PC-3 (cell line): ENCODE measurements around the gene SLC47A1. TPM values are rescaled to one million over a fixed set of nuclear protein-coding genes. Genes with fewer than 3 reads are reported as not detected.
"Not testable (repeated sequence)": the region's sequence is repeated elsewhere in the genome, so short reads cannot be mapped to it uniquely, and the experiment has no call there.

Experiments used
- ATAC-seq: fragments of 200-7000 bp; cut with Tn5 transposase; 2 replicates; pipeline ENCODE4 v1.9.1; 2020; ENCODE audit warnings: mild to moderate bottlenecking, moderate library complexity
- BruUV-seq: library from RNA; stranded (reverse); fragments of 400-500 nt; replicated peaks from 2 replicates; lab custom pipeline; 2021; lab: Mats Ljungman, UMichigan
- CTCF ChIA-PET: fragments of 300-600 bp; sonication (Branson Sonifier 250); formaldehyde crosslinking; loops from one replicate; lab custom pipeline; 2022; ENCODE audit warnings: antibody characterized with exemption; lab: Charles Lee
- POLR2A ChIA-PET: fragments of 300-600 bp; sonication (Branson Sonifier 250); formaldehyde crosslinking; loops from one replicate; lab custom pipeline; 2022; ENCODE audit warnings: antibody characterized with exemption; ENCODE audit not compliant: unreplicated experiment; lab: Charles Lee
- DNase-seq: peaks from one replicate; pipeline ENCODE4 v3.0.0-alpha.2; 2015
- H2AFZ ChIP-seq: fragments of 300-600 bp; sonication (generic); 2 replicates; pipeline ENCODE4 v1.6.0; 2016; ENCODE audit warnings: antibody characterized with exemption, low read length
- H3F3A ChIP-seq: fragments of 300-600 bp; sonication (generic); one replicate; pipeline ENCODE4 v1.6.0; 2017; ENCODE audit warnings: antibody characterized with exemption, low read length, control low read depth, mild to moderate bottlenecking; ENCODE audit not compliant: unreplicated experiment
- H3K27ac ChIP-seq: fragments of 300-600 bp; sonication (generic); 2 replicates; pipeline ENCODE4 v1.5.1; 2016; ENCODE audit warnings: mild to moderate bottlenecking, low read length
- H3K27me3 ChIP-seq: fragments of 300-600 bp; sonication (generic); 2 replicates; pipeline ENCODE4 v1.6.1; 2016; ENCODE audit warnings: low read length, mixed read lengths
- H3K36me3 ChIP-seq: fragments of 300-600 bp; sonication (generic); 2 replicates; pipeline ENCODE4 v1.6.1; 2016; ENCODE audit warnings: low read depth, mixed run types, low read length, mixed read lengths
- H3K4me1 ChIP-seq: fragments of 300-600 bp; sonication (generic); 2 replicates; pipeline ENCODE4 v1.5.1; 2016; ENCODE audit warnings: low read length; ENCODE audit not compliant: insufficient read depth
- H3K4me2 ChIP-seq: fragments of 300-600 bp; sonication (generic); 2 replicates; pipeline ENCODE4 v1.6.0; 2016; ENCODE audit warnings: low read length
- H3K4me3 ChIP-seq: fragments of 300-600 bp; sonication (generic); 2 replicates; pipeline ENCODE4 v1.5.1; 2016; ENCODE audit warnings: mild to moderate bottlenecking, low read length, mixed read lengths
- H3K79me2 ChIP-seq: fragments of 300-600 bp; sonication (generic); 2 replicates; pipeline ENCODE4 v1.6.1; 2017; ENCODE audit warnings: low read length, mixed read lengths
- H3K9ac ChIP-seq: fragments of 300-600 bp; sonication (generic); 2 replicates; pipeline ENCODE4 v1.6.0; 2016; ENCODE audit warnings: mild to moderate bottlenecking, low read length
- H3K9me2 ChIP-seq: fragments of 300-600 bp; sonication (generic); replicated peaks from 2 replicates; pipeline ENCODE4 v1.6.1; 2016; ENCODE audit warnings: mixed run types, low read length, mixed read lengths
- H3K9me3 ChIP-seq: fragments of 300-600 bp; sonication (generic); 2 replicates; pipeline ENCODE4 v1.6.1; 2016; ENCODE audit warnings: low read length, mixed read lengths
- H4K20me1 ChIP-seq: fragments of 300-600 bp; sonication (generic); 2 replicates; pipeline ENCODE4 v1.6.1; 2016; ENCODE audit warnings: low read length, mixed read lengths
- EZH2 ChIP-seq: fragments of 300-600 bp; sonication (generic); IDR thresholded peaks from one replicate; pipeline ENCODE4 v1.6.1; 2017; ENCODE audit warnings: antibody characterized with exemption, mild to moderate bottlenecking, low read length; ENCODE audit not compliant: unreplicated experiment
- EZH2phosphoT487 ChIP-seq: fragments of 300-600 bp; sonication (generic); IDR thresholded peaks from 2 replicates; pipeline ENCODE4 v1.6.1; 2018; ENCODE audit warnings: mild to moderate bottlenecking, antibody characterized with exemption, low read length, borderline replicate concordance
- intact Hi-C: fragments of 100-400 bp; cut with micrococcal nuclease; formaldehyde crosslinking; loops from 2 replicates; pipeline ENCODE4 v1.9.0; 2023
- total RNA-seq: library from RNA; depleted of rRNA; stranded (reverse); fragments of >200 nt; gene quantifications from 2 replicates; pipeline ENCODE4 v1.2.3, GENCODE V29; 2014
- TF ChIP-seq, protein P1 (sequence below): fragments of 300-600 bp; sonication (generic); conservative IDR thresholded peaks from 2 replicates; pipeline ENCODE4 v1.5.1; 2017; ENCODE audit warnings: antibody characterized with exemption, low read depth, mild to moderate bottlenecking, low read length

The SLC47A1 gene
- total RNA-seq, 1 experiment from 2014 or later = 0.15 TPM

DNA sequence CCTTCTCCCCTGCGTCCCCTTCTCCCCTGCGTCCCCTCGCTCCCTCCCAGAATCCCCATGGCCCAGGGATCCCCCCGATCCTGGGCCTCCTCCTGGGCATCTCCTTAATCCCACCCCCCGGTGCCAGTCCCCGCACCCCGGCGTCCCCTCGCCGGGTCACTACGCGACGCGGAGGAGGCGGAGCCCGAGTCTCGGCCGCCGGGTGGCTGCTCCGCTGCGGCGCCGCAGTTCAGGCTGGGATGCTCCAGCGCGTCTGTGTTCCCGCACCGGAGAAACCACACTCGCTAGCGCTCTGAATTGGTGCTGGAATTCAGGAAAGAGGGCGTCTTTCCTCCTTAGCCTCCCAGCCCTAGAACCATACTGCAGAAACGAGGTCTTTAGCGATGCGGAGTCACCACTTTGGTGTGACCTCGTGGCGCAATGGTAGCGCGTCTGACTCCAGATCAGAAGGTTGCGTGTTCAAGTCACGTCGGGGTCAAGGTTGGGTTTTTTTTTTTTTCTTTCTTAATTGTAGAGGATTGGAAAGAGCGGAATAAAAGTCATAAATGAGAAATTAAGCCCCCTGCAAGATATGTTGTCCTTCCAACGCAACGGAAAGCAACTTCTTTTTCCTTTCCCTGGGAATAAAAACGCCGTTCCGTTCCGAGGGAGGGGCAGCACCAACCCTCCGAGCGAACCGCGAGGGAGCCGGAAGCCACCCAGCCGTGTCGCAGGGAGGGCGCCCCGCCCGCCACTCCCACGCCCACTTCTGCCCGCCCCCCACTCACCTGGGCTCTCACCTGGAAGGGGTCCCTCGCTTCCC, 25.7 kb upstream of the SLC47A1 start:
- Histone ChIP-seq H3K79me2 (no peaks in the 10 kb centered on the region), H3K4me3 (peak overlapping the region; percentile 73), H3K9ac (peak overlapping the region; percentile 1; the same call in 1 of the 2 replicates), H3K9me2 (no peaks in the 10 kb centered on the region), H2AFZ (peak overlapping the region; percentile 71), H3K36me3 (no peaks in the 10 kb centered on the region), H4K20me1 (no peaks in the 10 kb centered on the region), H3F3A (no peaks in the 10 kb centered on the region), H3K4me2 (peak overlapping the region; percentile 74), H3K27me3 (no peaks in the 10 kb centered on the region), H3K9me3 (no peaks in the 10 kb centered on the region), H3K27ac (no peak overlapping the region), H3K4me1 (peaks cover 4% of the 10 kb centered on the region; the same call in 1 of the 2 replicates)
- POLR2A ChIA-PET = no interaction called here
- TF ChIP-seq EZH2phosphoT487 (no peak), EZH2 (no peak)
- TF ChIP-seq, protein P1, sequence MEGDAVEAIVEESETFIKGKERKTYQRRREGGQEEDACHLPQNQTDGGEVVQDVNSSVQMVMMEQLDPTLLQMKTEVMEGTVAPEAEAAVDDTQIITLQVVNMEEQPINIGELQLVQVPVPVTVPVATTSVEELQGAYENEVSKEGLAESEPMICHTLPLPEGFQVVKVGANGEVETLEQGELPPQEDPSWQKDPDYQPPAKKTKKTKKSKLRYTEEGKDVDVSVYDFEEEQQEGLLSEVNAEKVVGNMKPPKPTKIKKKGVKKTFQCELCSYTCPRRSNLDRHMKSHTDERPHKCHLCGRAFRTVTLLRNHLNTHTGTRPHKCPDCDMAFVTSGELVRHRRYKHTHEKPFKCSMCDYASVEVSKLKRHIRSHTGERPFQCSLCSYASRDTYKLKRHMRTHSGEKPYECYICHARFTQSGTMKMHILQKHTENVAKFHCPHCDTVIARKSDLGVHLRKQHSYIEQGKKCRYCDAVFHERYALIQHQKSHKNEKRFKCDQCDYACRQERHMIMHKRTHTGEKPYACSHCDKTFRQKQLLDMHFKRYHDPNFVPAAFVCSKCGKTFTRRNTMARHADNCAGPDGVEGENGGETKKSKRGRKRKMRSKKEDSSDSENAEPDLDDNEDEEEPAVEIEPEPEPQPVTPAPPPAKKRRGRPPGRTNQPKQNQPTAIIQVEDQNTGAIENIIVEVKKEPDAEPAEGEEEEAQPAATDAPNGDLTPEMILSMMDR = no peak
- peak; percentile 96 for DNase-seq
- ATAC-seq = peak; percentile 87
- no TSS peak for BruUV-seq
- CTCF ChIA-PET = no interaction called here
- intact Hi-C loops = loop anchor here (5.0 kb wide), 1 partner anchor 131 kb away; the partner anchor contains the start of gene MAPK7

GRCh38 chr17:19508577-19508867, 25.1 kb upstream of the SLC47A1 start:
- peak overlapping the region; percentile 71 for H2AFZ ChIP-seq
- peak overlapping the region; percentile 73 for H3K4me3 ChIP-seq
- peaks cover 4% of the 10 kb centered on the region; the same call in 1 of the 2 replicates for H3K4me1 ChIP-seq
- no peaks in the 10 kb centered on the region for H3K79me2 ChIP-seq
- ChIA-PET CTCF (interaction anchor here (1.0 kb wide), 1 partner anchor 258 kb away, joined by 4 read pairs; no protein-coding TSS in a partner anchor), POLR2A (no interaction called here)
- DNase-seq (no peak), ATAC-seq (no peak)
- H3K27ac ChIP-seq = no peak overlapping the region
- no peaks in the 10 kb centered on the region for H4K20me1 ChIP-seq
- intact Hi-C loops = loop anchor here (5.0 kb wide), 1 partner anchor 131 kb away; the partner anchor contains the start of gene MAPK7
- H3K36me3 ChIP-seq = no peaks in the 10 kb centered on the region
- no peaks in the 10 kb centered on the region for H3K27me3 ChIP-seq
- peak overlapping the region; percentile 1; the same call in 1 of the 2 replicates for H3K9ac ChIP-seq
- H3K9me2 ChIP-seq = no peaks in the 10 kb centered on the region
- no peaks in the 10 kb centered on the region for H3F3A ChIP-seq
- TF ChIP-seq, protein P1 = no peak
- TF ChIP-seq EZH2 (no peak), EZH2phosphoT487 (no peak)
- BruUV-seq = no TSS peak
- peak overlapping the region; percentile 74 for H3K4me2 ChIP-seq
- no peaks in the 10 kb centered on the region for H3K9me3 ChIP-seq

DNA sequence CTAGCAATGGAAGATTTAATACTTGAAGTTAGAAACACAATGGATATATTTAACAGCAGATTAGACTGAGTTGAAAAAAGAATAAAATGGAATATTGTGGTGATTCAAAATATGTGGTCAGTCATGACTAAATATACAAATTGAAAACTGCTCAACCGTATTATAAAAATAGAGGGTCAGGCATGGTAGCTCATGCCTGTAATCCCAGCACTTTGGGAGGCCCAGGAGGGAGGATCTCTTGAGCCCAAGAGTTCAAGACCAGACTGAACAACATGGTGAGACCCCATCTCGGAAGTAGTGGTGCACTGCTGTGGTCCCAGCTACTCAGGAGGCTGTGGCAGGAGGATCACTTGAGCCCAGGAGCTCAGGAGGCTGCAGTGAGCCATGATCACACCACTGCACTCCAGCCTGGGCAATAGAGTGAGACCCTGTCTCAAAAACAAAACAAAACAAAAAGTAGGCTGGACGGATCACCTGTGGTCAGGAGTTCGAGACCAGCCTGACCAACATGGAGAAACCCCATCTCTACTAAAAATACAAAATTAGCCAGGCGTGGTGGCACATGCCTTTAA, 24.3 kb upstream of the SLC47A1 start:
- ATAC-seq = not testable (repeated sequence)

More for the DNA sequence above, 24.3 kb upstream of the SLC47A1 start:
- H3K9ac ChIP-seq, H3K9me3 ChIP-seq, H3F3A ChIP-seq, H2AFZ ChIP-seq, H3K4me2 ChIP-seq, H3K27ac ChIP-seq, H4K20me1 ChIP-seq, H3K79me2 ChIP-seq, H3K4me1 ChIP-seq, H3K9me2 ChIP-seq, BruUV-seq, H3K27me3 ChIP-seq, POLR2A ChIA-PET, H3K36me3 ChIP-seq, DNase-seq, H3K4me3 ChIP-seq: not testable (repeated sequence)
- intact Hi-C loops = loop anchor here (5.0 kb wide), 1 partner anchor 132 kb away; the partner anchor contains the start of gene MAPK7
- CTCF ChIA-PET = interaction anchor here (1.0 kb wide), 1 partner anchor 257 kb away, joined by 4 read pairs; no protein-coding TSS in a partner anchor
